NCI-H1436 treated with DMSO at 0.1 percent for 48 hours (cell line): Measurements from ENCODE around the gene OGFR.

Source experiments
- DNase-seq: peaks from one replicate; lab custom pipeline; 2025; lab: John Stamatoyannopoulos, UW

Gene OGFR

GRCh38 chr20:62825986-62826645, 21.5 kb downstream of the OGFR start:
- DNase-seq, result no peak

GRCh38 chr20:62826646-62827310, 22.1 kb downstream of the OGFR start:
- DNase-seq, result no peak

DNA sequence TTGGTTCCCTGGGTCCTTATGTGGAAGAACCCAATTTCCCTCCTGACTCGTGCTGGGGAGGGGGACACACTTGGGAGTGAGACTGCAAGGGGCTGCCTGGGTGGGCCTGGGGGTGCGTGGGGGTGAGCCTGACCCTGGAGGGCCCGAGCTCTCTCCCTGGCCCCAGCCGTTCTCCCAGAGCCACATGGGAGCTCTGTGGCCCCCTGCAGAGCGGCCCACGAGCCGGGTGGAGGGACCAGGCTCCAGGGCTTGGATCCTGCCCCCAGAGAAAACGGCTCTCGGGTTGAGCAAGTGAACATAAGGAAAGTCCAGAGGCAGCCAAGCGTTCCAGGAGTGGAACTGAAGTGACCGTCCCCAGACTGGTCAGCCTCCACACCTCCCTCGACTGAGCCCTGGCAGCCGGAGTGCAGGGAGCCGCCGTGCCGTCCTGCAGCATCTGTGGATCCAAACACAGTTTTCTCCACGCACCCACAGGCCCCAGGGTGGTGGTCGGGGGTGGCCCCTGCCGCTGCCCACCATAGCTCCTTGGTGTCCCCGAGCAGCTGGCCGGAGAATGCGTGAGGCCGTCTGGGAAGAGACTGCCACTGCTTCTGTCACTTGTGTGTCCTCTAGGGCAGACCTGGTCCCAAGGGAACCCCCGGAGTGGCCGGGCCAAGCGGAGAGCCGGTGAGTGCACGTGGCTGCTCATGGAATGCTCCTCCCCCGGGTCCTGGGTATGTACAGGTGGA, 22.8 kb downstream of the OGFR start:
- no peak for DNase-seq

DNA sequence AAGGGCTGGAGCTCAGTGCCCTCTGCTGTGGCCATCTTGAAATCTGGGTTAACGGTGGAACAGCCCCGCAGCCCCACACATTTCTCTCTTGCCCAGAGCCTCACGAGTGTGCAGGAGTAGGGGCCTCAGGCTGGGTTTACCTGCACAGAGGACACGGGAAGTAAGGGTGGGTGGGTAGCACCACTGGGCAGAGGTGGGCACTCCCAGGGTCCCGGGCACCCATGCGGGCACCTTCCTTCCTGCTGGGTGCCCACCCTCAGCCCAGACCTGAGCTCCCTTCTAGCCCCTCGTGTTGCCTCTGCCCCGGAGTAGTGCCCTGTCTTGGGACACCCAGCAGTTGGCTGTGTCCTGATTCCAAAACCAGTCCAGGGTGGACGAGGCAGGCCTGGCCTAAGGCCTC, 23.4 kb downstream of the OGFR start:
- DNase-seq, result no peak

DNA sequence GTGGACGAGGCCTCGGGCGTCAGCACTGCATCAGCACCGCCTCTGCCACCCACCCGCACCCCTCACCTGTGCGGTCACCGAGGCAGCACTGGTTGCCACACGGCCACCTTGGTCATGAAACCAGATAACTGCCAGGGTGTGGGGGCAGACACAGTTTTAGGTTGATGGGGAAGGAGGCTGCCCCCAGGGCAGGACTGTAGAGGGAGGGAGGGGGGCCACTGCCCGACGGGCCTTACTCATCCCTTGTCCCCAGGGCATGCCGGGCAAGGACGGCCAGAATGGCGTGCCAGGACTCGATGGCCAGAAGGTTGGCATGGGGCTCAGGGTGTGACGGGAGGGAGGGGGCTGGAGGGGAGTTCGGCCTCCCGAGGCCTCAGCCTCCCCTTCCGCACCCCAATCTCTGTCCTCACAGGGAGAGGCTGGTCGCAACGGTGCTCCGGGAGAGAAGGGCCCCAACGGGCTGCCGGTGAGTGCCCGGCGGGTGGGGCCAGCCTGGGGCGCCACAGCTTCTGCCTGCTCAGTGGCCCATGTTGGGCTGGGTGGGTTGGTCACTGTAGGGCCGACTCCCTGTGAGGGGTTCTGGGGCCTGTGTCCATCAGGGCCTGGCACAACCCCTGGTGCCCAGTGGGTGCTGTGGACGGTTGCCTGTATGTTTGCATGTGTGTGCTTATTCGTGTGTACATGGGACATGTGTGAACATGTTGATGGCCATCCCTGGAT, 24.0 kb downstream of the OGFR start:
- DNase-seq, result no peak

GRCh38 chr20:62829231-62830230, 24.9 kb downstream of the OGFR start:
- no peak for DNase-seq

GRCh38 chr20:62830251-62830650, 25.6 kb downstream of the OGFR start:
- no peak for DNase-seq

- no peak for DNase-seq
These were observed 26.2 kb downstream of the OGFR start for GRCh38 chr20:62830821-62831220.

DNA sequence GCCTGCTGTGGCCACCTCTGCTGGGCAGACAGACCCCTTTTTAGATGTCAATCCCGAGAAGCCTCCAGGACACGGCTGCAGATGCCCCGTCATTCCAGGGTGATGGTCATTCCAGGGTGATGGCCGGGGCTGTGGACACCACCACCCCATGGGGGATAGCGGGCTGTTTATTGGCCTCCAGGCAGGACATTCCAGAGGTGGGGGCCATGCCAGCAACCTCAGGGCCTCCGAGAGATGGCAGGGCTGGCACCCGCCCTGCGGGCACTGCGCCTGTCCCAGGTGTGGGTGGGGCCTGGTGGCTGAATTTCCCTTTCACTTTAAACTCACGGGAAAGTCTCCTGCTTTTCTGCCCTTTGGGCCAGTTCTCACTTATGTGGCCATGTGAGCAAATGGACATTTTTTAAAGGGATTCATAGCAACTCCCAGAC, 26.7 kb downstream of the OGFR start:
- no peak for DNase-seq

DNA sequence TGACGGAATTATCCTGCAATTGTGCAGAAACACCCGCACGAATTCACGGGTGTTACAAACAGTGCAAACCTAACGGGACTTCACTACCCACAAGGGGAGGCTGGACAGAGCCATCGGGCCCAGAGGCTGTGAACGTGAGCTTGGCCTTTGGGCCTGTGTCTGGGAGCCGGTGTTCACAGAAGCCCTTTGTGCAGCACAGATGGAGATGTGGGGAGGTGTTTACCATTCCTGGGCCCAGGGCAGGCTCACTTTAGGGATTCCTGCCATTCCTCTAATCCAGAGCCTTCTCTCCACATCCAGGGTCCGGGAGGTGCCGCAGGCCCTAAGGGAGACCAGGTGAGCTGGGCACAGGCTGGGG, 27.2 kb downstream of the OGFR start:
- DNase-seq, result no peak

- DNase-seq, result no peak
These were observed 27.7 kb downstream of the OGFR start for GRCh38 chr20:62832212-62832922.

- no peak for DNase-seq
These were observed 28.3 kb downstream of the OGFR start for GRCh38 chr20:62832951-62833391.

DNA sequence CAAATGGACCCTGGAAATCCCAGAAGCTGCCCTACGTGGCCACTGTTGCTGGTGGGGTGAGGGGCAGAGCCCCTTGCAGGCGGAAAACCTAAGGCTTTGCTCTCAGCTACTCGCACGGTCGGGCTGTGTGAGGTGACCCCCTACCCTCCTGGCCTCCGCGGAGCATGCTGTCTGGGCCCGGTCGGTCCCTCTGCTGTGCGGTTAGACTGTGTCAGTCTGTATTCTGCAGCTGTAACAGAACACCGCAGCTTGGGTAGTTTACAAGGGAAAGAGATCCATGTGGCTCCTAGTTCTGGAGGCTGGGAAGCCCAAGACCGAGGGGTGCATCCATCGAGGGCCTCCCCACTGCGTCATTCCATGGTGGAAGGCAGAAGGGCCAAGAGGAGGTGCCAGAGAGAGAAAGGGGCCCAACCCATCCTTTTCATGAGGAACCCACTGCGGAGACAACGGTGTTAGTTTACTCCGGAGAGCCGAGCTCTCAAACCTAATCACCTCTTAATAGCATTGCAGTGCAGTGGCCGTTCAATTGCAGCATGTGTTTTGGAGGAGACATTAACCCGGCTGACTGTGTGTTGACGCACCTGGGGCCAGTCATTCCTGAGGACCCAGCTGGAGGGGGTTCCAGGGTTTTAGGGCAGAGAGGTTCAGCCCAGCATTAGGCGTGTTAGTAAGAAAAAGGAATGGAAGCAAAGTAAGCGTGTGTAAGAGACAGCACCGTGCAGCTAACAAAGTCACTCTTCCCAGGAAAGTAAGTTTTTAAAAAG, 30.5 kb downstream of the OGFR start:
- no peak for DNase-seq

GRCh38 chr20:62835931-62836861, 31.6 kb downstream of the OGFR start:
- no peak for DNase-seq

GRCh38 chr20:62836967-62837490, 32.4 kb downstream of the OGFR start:
- DNase-seq, result no peak

DNA sequence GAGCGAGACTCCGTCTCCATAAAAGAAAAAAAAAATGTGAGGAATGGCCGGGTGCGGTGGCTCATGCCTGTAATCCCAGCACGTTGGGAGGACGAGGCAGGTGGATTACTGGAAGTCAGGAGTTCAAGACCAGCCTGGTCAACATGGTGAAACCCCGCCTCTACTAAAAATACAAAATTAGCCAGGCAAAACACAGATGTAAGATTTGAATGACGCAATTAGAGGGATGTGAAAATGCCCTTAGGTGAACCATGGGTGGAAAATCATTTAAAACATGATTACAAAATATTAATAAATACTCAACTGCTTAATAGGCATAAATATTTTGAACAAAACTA, 33.1 kb downstream of the OGFR start:
- DNase-seq, result no peak

GRCh38 chr20:62838128-62838891, 33.7 kb downstream of the OGFR start:
- DNase-seq, result no peak

DNA sequence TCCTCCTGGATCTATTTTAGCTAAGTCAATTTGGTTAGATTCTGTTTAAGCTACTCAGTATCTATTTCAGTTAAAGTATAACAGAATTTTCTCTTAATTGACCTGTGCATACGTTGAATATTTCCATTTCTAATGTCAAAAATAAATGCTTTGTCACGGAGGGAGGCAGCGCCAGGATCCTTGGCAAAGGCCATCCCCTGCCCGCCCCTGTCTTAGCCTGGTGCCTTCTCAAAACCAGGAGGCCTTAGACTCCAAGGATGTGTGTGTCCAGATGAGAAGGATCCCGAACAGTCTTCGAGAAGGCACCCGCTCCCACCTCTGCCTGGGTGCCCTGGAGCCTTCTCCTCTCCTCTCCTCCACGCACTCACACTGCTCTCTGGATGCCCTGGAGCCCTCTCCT, 34.6 kb downstream of the OGFR start:
- no peak for DNase-seq
